Right lobe of liver (tissue), 6 donors: ENCODE data around the gene GCGR. TPM values are rescaled to one million over a fixed set of nuclear protein-coding genes. Genes with fewer than 3 reads are reported as not detected.

Experiments
- ATAC-seq, 4 donors: fragments of 200-7000 bp; cut with Tn5 transposase; one replicate each; pipeline ENCODE4 v1.9.1; 2020; ENCODE audit warnings: mild to moderate bottlenecking in 4 of 4, moderate library complexity in 4 of 4
- DNase-seq, 3 donors: peaks; one replicate each; pipeline ENCODE4 v3.0.0-alpha.2; 2020
- H3K27ac ChIP-seq, 3 donors: fragments of 200-600 bp; one replicate each; pipeline ENCODE4 v1.8.0; 2022
- H3K27me3 ChIP-seq, 2 donors: fragments of 200-600 bp; one replicate each; pipeline ENCODE4 v1.8.0; 2022
- H3K36me3 ChIP-seq, 4 donors: fragments of 200-600 bp; sonication (generic) in 1 of 4; one replicate each; pipeline versions ENCODE4 v1.5.1 to v1.8.0; 2017 to 2022; ENCODE audit warnings: control low read depth in 1 of 4
- H3K4me1 ChIP-seq, 4 donors: fragments of 200-600 bp; sonication (generic) in 1 of 4; one replicate each; pipeline versions ENCODE4 v1.5.1 to v1.8.0; 2017 to 2022; ENCODE audit warnings: control low read depth in 1 of 4
- H3K4me3 ChIP-seq, 3 donors: fragments of 200-600 bp; one replicate each; pipeline ENCODE4 v1.8.0; 2022
- H3K9me3 ChIP-seq, 4 donors: fragments of 200-600 bp; sonication (generic) in 1 of 4; one replicate each; pipeline versions ENCODE4 v1.5.1 to v1.8.0; 2017 to 2022; ENCODE audit warnings: control low read depth in 1 of 4
- POLR2A ChIP-seq: fragments of 450-650 bp; IDR thresholded peaks from one replicate; pipeline ENCODE4 v1.6.1; 2017; ENCODE audit warnings: antibody characterized with exemption, mild to moderate bottlenecking
- WGBS: methylation state at CpG from one replicate; pipeline ENCODE4 v1.1.6; 2018; ENCODE audit warnings: low coverage, low lambda C conversion rate; ENCODE audit not compliant: insufficient coverage; ENCODE audit errors: missing lambda C conversion rate; 5-methylcytosine and 5-hydroxymethylcytosine counted together
- intact Hi-C, 2 donors: fragments of 100-400 bp; cut with DNase I; formaldehyde crosslinking; loops; one replicate each; pipeline versions ENCODE4 v1.11.2 to v1.14.1; 2022
- total RNA-seq, 6 experiments: library from RNA; depleted of rRNA in 2 of 6; stranded (reverse); fragments of >200 nt in 2 of 6; fragmentation: NEBNext Ultra II Directional in 3 of 6; extraction: Animal tissue kit (Norgen Biotek cat#: 25700) in 3 of 6; gene quantifications; one replicate each; pipeline versions ENCODE4 v1.1.0 to v1.2.4, GENCODE V29; 2016 to 2023
- TF ChIP-seq, protein P1 (sequence below), 4 donors: fragments of 200-600 bp in 3 of 4; fragments of 450-650 bp in 1 of 4; IDR thresholded peaks; one replicate each; pipeline versions ENCODE4 v1.5.1 to v1.8.0; 2016 to 2022; ENCODE audit warnings: antibody characterized with exemption in 4 of 4, mild to moderate bottlenecking in 2 of 4
- donor health status: DM: no; HTN: yes; CAD: no.
- donor health status: DM: no; HTN: no; CAD: no.
- donor health status: DM: no; HTN: no; CAD: no.
- donor health status: DM: no; HTN: yes; CAD: no.
- donor health status: DM: no; HTN: yes; CAD: no.

Gene GCGR
- total RNA-seq, 6 experiments from 2014 or later = 39.5 to 146 (median 68.5) TPM

- WGBS = 88% methylated on average over 4 of the region's 12 CpGs
- Histone ChIP-seq H3K27ac (no peak overlapping the region), H3K4me3 (no peak overlapping the region), H3K36me3 (peaks cover 23 to 91% (median 61%) of the 10 kb centered on the region in 4 donors), H3K4me1 (no peaks in the 10 kb centered on the region), H3K9me3 (no peaks in the 10 kb centered on the region), H3K27me3 (no peaks in the 10 kb centered on the region)
- no peak for ATAC-seq
- no peak for TF ChIP-seq POLR2A
- TF ChIP-seq, protein P1, sequence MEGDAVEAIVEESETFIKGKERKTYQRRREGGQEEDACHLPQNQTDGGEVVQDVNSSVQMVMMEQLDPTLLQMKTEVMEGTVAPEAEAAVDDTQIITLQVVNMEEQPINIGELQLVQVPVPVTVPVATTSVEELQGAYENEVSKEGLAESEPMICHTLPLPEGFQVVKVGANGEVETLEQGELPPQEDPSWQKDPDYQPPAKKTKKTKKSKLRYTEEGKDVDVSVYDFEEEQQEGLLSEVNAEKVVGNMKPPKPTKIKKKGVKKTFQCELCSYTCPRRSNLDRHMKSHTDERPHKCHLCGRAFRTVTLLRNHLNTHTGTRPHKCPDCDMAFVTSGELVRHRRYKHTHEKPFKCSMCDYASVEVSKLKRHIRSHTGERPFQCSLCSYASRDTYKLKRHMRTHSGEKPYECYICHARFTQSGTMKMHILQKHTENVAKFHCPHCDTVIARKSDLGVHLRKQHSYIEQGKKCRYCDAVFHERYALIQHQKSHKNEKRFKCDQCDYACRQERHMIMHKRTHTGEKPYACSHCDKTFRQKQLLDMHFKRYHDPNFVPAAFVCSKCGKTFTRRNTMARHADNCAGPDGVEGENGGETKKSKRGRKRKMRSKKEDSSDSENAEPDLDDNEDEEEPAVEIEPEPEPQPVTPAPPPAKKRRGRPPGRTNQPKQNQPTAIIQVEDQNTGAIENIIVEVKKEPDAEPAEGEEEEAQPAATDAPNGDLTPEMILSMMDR (IDR thresholded peaks at IDR 0.05) = no peak
- intact Hi-C loops = no loop called here
- no peak for DNase-seq
Observed at GRCh38 chr17:81849457-81849856, 45.5 kb downstream of the GCGR start.

GRCh38 chr17:81851423-81851822 lies 47.5 kb downstream of the GCGR start:
- H3K36me3 ChIP-seq = peaks cover 14 to 88% (median 49%) of the 10 kb centered on the region in 4 donors

DNA sequence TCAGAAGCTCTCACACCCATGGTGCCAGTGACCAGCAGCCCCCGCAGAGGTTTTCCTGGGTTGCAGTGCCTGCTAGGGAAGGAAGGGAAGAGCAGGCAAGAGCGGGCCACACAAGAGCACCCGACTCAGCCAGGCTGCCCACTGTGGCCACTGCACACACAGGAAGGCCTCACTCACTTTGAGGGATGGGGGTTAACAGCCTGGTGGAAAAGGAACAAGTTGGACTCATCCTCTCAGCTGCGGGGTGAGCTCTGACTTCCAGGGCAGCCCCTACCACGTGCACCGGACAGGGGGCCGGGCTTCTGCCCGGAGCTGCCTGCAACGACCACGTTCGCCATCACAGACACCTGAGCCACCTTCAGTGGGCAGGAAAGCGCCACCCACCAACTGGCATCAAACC lies 48.3 kb downstream of the GCGR start:
- Histone ChIP-seq H3K27me3 (no peaks in the 10 kb centered on the region), H3K36me3 (peaks cover 14 to 88% (median 45%) of the 10 kb centered on the region in 4 donors), H3K9me3 (no peaks in the 10 kb centered on the region), H3K27ac (no peak overlapping the region), H3K4me1 (peaks cover 0 to 13% (median 7%) of the 10 kb centered on the region in 4 donors), H3K4me3 (no peak overlapping the region)
- intact Hi-C loops = no loop called here
- DNase-seq = no peak
- TF ChIP-seq, protein P1 (IDR thresholded peaks at IDR 0.05) = no peak
- TF ChIP-seq POLR2A = no peak
- WGBS = 100% methylated on average over 3 of the region's 12 CpGs
- no peak for ATAC-seq

More at GRCh38 chr17:81851423-81851822, 47.5 kb downstream of the GCGR start:
- TF ChIP-seq, protein P1 (IDR thresholded peaks at IDR 0.05) = no peak
- no peak for TF ChIP-seq POLR2A
- DNase-seq = no peak
- no peak for ATAC-seq
- Histone ChIP-seq H3K9me3 (no peaks in the 10 kb centered on the region), H3K27me3 (no peaks in the 10 kb centered on the region), H3K4me1 (peaks cover 0 to 11% (median 5%) of the 10 kb centered on the region in 4 donors), H3K4me3 (no peak overlapping the region), H3K27ac (no peak overlapping the region)
- intact Hi-C loops = no loop called here
- 89% methylated on average over 5 of the region's 16 CpGs for WGBS

DNA sequence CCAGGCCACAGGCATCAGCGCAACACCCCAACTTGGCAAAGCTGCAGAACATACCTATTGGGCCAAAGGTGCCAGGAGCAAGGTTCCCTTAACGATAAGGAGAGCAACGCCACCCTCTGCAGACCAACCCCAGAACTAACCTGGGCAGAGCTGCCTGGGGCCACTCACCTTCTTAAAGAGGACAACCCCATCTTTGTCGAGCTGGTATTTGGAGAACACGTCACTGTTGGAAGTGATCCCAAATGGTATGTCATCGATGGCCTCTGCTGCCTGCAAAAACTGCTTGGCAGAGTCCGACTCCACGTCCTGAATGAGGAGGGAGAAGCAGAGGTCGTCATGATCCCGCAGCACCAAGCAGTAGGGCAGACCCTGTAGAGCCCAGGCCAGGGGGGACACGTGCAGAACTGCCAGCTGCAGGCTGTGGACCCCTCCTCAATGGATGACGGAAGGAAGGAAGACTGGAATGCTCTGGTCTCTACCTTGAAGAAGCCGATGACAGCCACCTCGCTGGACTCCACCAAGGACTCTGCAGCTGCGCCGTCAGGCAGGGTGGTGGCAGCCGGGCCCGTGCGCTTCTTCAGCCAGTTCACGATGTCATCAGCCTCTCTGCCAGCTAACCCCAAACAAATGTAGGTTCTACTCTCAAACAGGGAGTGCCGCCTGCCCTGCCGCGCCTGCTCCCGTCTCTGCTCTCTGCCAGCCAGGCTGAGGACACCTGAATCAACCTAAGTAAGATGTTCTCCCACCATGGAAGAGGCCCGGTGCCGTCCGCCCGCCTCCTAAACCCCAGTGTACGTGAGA lies 51.2 kb downstream of the GCGR start:
- intact Hi-C loops = no loop called here
- 34% methylated on average over 12 of the region's 29 CpGs for WGBS
- H3K4me1 ChIP-seq = peaks cover 0 to 33% (median 17%) of the 10 kb centered on the region in 4 donors
- TF ChIP-seq, protein P1 (IDR thresholded peaks at IDR 0.05) = peak in 2 of 4 donors; percentile 40 to 57
- peak; percentile 31 for TF ChIP-seq POLR2A
- DNase-seq (peak; percentile 44 to 80 (median 75)), ATAC-seq (peak; percentile 57 to 89 (median 70))
- no peaks in the 10 kb centered on the region for H3K27me3 ChIP-seq
- peak overlapping the region in 1 of 3 donors; percentile 53 for H3K27ac ChIP-seq
- peaks cover 18 to 81% (median 41%) of the 10 kb centered on the region in 4 donors for H3K36me3 ChIP-seq
- H3K4me3 ChIP-seq = no peak overlapping the region
- H3K9me3 ChIP-seq = no peaks in the 10 kb centered on the region
